NCI-H1417 treated with DMSO at 0.1 percent for 48 hours (cell line): ENCODE data around the gene TMEM37.

Experiments
- DNase-seq: peaks from one replicate; lab custom pipeline; 2025; lab: John Stamatoyannopoulos, UW

The TMEM37 gene

DNA sequence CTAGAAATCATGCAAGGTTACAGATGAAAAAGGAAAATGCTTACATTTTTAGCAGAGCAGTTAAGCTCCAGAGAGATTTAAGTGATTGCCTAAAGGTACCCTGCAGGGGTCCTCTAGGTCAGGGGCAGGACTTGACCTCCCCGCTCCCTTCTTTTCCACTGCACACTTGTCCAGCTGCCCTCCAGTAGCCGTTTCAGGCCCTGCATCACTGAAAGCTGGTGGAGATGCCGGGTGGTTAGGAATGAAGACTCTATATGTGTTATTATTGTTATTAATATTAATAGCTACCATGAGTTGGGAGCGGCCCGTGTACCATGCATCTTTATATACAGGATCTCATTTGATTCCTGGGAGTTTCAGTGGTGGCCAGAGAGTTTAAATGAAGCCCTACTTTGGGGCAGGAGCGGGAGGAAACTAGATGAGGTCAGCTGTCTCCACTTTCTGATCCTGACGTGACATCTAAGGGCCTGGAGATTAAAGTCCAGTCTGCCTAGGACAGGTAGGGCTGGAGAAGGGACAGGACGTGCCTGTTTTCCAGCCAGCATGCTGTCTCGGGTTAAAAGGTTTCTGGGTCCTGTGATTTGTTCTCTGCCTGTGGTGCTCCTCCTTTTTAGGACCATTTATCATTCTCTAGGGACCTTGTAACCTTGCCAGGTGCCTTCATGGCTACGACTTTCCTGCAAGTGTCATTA is 2.1 kb downstream of the TMEM37 start:
- no peak for DNase-seq

DNA sequence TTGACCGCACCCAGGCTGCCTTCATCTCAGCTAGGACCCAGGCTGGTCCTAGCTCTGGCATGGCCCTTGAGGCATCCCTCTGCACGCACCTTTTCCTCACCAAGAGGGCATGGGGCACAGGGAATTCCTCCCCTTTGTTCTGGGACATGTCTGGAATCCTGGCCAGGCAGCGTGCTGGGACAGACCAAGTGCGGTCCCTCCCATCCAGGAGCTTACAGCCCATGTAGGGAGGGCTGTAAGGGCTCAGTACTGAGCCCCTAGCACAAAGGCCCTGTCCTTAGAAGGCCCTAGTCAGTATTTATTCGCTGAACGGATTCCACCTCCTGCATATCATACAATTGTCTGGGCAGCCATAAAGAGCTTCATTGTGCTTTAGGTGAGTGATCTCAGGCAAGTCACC is 3.0 kb downstream of the TMEM37 start:
- DNase-seq = no peak

DNA sequence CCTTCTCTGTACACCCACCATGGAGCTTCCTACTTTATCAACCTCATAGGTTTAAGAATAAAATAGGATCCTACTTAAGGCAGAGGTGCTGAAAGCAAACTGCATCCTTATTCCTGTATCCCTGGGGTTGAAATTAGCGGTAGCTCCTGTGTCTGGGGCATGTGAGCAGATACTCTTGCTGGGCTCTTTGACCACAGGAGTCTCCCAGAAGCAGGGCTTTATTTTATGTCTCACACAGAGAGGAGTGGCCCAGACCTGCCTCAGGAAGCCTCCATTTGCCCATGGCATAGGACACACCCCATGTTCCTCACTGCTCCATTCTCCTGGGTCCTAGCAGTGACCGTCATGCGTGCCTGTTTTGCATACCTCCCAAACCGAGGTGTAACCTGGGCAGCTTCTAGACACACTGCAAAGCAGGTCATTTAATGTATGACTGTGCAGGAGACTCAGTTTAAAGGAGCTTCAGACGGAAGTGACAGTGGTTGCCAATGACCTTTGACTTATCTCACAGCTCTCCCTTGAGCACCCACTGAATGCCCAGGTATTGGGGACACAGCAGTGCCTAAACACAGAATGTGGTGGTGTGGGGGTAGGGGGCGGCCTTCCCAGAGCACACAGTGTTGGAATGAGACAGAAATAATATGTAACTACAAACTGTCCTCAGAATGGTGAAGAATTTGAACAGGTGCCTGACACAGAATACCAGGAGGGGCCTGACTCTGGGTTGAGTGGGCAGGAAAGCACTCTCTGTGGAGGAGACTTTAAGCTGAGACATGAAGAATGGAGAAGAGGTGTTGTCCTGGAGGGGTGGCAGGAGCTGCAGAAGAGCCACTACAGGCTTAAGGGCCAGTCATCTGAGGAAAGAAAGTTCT is 3.7 kb downstream of the TMEM37 start:
- DNase-seq = no peak

DNA sequence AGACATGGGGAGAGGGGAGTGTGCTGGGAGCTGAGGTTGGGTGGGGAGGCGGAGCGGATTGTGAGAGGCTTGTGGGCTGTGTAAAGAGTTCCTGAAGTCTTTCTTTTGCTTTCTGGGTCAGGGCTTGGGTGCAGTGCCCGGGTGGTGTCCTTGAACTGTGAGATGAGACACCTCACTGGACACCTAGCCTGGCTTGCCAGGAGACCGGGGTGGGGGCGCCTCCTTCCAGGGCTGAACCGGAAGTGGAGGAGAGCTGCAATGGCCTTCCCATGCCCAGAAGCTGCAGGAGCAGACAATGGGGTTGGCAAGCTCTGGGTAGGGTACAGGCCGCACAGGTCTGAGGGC is 4.3 kb downstream of the TMEM37 start:
- DNase-seq = no peak

DNA sequence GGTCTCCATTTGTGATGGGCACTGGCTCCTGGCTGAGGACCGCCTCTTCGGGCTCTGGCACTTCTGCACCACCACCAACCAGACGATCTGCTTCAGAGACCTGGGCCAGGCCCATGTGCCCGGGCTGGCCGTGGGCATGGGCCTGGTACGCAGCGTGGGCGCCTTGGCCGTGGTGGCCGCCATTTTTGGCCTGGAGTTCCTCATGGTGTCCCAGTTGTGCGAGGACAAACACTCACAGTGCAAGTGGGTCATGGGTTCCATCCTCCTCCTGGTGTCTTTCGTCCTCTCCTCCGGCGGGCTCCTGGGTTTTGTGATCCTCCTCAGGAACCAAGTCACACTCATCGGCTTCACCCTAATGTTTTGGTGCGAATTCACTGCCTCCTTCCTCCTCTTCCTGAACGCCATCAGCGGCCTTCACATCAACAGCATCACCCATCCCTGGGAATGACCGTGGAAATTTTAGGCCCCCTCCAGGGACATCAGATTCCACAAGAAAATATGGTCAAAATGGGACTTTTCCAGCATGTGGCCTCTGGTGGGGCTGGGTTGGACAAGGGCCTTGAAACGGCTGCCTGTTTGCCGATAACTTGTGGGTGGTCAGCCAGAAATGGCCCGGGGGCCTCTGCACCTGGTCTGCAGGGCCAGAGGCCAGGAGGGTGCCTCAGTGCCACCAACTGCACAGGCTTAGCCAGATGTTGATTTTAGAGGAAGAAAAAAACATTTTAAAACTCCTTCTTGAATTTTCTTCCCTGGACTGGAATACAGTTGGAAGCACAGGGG is 5.5 kb downstream of the TMEM37 start:
- DNase-seq = no peak

DNA sequence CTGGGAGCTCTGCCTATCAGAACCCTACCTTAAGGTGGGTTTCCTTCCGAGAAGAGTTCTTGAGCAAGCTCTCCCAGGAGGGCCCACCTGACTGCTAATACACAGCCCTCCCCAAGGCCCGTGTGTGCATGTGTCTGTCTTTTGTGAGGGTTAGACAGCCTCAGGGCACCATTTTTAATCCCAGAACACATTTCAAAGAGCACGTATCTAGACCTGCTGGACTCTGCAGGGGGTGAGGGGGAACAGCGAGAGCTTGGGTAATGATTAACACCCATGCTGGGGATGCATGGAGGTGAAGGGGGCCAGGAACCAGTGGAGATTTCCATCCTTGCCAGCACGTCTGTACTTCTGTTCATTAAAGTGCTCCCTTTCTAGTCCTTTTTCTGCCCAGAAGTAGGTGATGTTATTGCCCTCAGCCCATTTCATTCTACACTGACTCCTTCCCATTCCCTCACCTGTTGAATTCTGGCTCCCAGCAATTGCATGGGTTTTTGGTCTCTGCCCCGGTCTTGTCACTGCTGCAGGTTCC is 6.5 kb downstream of the TMEM37 start:
- no peak for DNase-seq

DNA sequence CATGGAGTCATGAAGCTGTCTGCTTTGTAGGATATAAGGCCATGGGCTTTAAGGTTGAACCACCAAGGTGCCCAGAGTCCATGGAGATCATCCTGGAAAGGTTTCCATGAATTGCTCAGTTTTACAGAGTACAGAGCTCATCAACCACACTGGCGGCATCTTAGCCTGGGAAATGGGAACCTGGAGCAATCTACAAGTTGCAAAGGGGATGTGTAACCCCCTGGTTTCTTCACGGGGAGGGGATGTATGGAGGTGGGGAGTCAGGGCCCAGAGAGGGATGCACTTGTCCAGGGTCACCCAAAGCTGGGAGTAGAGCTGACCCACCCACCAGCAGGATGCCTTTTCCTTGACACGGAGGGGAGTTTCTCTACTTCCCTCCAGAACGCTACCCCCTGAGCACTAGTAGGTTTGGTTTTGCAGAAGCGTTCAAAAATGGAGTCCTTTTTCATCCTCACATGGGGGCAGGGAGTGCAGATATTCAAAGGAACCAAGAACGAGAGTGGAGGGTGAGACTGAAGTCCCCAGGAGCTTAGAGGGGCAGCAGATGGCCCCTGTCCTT is 7.2 kb downstream of the TMEM37 start:
- DNase-seq = no peak

DNA sequence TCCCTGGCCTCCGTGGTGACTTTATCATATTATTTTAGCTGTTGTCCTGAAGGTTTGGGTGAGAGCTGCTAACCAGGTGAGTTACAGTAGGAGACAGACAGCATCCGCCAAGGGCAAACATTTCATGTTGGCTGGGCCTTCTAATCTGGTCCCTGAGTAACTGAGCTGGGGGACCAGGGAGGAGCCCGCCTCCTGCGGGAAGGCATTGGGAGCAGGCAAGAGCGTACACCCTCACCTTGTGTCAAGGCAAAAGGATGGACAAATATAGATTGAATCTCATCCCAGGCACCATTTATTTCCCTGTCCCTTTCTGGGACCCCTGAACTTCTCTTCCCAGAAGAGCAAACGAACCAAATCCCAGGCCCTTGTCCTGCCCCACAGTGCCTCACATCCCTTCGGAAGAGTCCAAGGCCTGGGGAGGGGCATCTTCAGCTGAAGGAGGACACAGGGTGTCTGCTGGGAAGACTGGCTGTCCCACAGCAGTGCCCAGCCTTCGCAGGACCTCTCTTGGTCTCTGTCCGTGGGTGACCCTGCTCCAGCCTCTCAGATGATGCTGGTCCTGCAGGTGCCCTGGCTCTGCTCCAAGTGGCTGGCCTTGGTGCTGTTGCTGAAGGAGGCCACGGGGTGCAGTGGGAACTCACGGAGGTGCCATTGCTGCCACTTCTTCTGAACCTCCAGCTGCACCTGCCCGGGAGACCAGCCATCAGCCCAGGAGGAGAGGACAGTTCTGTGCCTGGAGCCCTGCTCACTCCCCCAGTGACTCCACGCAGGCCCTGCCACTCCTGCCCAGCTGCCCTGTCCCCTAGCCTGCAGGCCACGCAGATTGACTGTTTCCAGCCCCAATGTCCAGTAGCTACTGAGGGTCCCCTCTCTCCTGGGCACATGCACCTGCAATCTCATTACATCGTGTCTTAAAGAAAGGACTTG is 8.2 kb downstream of the TMEM37 start:
- DNase-seq = no peak

DNA sequence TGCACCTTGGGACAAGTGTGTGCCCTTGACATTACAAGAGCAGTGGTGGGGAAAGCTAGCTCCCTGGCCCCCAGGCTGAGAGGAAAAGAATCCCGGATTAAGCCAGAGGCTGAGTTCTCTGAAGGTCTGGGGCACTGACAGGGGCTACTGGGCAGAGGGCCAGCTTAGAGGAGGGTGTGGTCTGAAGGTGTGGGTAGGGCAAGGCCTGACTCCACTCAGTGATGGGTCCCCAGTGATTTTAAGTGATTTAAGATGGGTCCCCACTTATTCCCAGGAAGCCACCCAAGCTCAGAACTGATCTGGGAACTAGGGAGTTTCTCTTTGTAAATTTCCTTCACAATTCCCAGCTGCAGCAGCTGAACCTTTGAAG is 8.8 kb downstream of the TMEM37 start:
- DNase-seq = no peak

DNA sequence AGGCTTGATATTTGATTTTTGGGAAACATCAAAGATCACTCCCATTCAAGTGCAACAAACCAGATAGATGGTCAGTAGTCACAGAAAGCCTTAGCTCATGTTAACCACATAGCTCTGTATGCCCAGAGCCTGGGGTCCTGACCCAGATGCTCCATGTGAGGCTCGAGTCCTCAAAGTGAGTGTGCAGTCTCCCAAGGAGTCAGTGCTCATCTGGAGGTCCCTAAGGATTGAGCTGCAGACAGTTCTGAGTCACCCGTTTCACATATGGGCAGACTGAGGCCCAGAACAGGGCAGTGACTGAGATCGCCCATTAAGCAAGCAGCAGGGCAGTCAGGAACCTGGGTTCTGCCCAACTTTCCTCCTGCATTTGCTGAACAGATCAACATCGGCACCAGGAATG is 9.2 kb downstream of the TMEM37 start:
- no peak for DNase-seq

DNA sequence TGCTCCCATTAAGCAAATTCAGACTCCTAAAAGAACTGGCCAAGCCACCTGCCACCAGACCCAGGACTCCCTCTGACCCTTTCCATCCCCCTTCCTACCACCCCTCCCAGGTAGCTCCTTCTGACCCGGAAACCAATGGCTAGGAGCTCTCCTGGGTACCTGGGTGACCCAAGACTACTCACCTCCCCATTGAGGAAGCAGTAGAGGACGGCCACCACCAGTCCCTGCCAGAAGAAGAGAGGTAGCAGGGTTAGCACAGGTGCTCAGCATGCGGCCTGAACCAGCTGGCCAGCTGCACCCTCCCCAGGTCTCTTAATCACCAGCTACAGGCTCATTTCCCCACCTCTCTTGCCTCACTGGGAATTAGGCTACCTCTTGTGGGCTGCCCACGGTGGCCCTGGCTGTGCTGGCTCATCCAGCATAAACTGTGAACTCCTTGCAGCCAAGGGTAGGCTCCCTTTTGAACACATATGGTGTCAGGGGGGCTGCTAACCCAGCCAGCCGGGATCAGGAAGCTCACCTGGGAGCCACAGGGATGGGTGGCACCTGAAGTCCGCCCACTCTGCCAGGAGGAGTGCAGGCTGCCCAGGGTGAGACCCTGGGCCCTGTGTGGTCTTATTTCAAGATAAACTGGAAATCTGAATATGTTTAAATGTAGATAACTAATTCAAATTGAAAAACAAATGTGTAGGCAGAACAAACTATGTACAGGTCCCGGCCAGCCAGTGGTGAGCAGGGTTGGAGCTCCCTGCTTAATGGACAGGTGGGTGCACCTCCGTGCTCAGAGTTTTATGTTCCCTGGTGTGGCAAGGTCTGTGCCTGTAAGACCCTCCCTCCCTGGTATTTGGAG is 9.9 kb downstream of the TMEM37 start:
- no peak for DNase-seq

DNA sequence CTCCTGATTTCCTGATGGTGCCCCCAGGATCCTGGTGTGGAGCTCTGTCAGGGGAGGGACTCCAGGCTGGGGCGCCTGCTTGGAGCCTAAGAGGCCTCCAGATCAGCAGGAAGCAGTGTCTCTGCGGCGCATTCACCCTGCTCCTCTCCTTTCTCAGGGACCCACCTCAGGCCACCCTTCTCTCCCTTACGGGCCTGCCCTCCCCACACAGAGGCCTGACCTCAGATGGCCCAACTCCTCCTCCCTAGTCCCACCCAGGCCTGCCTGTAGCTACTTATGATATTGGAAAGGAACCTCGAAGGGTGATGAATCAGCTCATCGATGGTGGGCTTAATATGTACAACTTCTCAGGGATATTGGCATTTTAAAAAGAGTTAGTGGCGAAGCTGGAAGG is 10.6 kb downstream of the TMEM37 start:
- no peak for DNase-seq

DNA sequence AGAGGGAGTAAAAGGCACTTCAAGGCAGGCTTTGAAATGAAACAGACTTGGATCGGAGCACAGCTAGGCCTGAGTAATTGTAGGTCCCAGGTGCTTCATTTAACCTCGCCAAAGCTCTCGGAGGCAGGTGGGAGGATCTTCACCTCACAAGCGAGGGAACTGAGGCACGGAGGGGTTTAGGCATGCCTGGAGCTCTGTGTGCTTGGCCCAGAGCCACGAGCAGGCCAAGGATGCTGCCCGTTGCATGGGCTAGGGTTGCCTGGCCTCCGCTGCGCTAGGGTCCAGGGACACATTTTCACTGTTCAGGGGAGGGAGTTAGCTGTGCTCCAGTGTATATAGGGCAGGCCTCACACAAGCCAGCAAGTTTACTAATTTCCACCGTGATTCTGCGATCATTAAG is 11.2 kb downstream of the TMEM37 start:
- no peak for DNase-seq

DNA sequence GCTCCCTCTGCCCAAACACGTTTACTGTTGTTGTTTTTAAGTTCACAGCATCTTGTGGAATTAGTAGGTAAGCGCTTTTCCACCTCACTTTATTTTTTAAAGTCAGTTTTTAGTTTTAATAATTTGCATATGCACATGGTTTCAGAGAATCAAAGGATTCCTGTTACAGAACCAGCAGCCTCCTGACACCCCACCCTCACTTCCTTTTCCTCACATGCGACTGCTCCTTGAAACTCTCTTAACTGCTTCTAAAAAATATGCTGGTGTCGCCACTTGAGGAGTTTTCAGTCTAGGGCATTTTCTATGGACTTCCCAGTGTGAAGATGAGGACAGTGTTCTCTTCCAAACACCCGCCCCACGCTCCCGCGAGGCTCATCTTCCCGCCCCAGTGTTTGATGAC is 14.4 kb downstream of the TMEM37 start:
- no peak for DNase-seq

DNA sequence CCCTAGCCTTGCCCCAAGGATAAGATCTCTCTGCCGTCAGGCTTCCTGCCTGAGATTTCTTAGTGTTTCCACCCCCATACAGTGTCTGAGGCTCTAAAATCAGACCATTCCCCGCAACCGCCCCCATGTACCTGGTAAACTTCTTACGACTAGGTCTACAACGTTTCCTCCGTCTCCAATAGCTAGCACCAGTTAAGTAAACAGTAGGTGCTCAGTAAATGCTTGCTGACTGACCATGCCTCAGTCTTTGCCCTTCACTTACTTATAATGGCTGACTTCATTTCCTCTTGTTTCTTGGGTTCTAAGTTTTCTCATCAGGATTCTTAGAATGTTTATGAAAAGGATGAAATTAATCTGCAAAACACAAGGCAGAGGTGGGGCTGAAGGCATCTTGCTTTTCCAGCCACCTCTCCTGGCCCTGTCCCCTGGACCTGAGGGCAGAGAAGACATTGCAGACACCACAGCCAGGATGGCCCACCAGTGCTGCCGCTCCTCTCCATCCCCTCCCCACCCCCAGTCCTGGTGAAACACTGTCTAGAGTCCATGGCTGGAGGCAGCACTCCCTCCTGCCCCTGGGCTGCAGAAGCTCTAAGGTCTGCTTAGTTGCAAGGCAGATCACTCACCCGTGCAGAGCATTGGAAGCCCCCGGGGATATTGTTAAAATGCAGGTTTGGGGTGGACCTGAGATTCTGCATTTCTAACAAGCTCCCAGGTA is 16.9 kb downstream of the TMEM37 start:
- no peak for DNase-seq

DNA sequence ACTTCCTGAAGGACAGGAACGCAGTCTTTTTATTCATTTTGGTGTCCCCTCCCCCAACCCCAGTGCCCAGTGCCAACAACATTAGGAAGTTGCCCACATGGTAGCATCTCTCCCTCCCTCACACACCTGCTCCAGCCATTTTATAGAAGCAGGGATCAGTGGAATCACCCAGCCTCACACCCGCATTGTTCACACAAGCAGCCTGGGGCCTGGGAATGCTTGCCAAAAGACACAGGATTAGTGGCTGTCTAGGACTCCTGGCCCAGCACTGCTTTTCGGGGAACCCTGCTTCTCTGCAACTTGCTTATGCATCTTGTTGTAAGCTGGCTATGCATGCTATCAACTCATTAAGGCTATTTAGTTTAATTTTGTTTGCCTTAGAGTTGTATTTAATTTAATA is 17.9 kb downstream of the TMEM37 start:
- DNase-seq = no peak

DNA sequence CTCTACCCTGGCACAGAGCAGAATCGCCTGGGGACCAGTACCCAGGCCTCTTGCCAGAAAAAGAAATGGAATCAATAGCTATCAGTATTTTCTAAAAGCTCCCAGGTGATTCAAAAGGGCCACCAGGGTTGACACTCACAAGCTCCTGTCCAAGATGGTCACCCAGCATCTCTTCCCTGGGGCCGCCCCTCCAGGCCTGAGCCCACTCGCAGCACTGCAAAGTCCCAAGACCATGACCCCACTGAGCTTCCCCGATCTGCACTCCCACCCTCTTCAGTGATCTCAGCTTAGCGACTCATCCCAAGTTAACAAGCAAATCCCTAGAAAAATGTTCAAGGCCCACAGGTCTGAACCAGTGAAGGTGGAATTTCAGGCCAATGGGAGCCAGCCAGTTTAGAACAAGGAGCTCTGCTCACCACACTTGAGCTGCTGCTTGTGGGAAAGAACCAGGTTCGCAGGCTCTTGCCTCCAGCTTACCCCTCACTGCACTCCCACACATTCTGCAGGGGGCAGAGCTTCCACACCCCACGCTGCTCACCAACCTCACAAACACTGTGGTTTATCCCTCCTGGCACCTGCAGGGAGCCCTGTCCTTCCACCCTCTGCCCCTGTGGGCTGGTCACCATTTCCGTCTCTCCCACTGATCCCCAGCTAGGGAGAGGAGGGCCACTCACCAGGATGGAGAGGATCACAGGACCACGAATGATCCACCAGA is 19.8 kb downstream of the TMEM37 start:
- DNase-seq = no peak

DNA sequence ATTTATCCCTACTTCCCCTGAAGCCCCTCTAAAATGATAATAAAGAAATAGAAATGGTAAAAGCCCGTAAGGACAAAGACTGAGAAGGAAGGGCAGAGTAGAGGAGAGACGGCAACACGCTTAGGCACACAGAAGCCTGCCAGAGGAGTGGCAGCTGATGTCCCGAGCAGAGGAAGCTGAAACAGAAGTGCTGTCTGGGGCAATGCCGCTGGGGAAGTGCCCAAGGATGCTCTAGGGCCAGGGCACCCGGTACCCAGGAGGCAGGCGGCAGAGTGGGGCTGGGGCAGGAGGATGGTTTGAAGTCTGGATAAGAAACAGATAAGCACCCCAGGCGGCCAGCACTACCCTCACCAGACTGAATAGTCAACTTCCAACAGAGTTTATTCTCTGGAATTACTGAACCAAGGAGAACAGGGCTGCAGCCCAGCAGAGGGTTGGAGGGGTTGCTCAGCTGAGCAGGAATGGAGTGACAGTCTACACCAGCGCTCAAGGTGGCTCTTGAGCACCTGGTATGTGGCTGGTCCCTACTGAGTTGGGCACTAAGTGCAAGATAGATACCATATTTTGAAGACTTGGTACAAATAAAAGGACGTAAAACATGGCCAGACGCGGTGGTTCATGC is 22.4 kb downstream of the TMEM37 start:
- DNase-seq = no peak
